GM18868 (cell line): ENCODE data around the gene WSCD1.

Experiments used
- ATAC-seq: cut with Tn5 transposase; IDR thresholded peaks from one replicate; pipeline ENCODE4 v1.9.1; 2021; ENCODE audit warnings: mild to moderate bottlenecking, moderate library complexity; ENCODE audit not compliant: unreplicated experiment

Gene WSCD1

GRCh38 chr17:6069539-6070429 lies at the start of gene WSCD1:
TSS of gene WSCD1 (plus strand) at chr17:6070379. CDS start at chr17:6080659, 10,280 bp downstream.
- no peak for ATAC-seq

- no peak for ATAC-seq
Measured at GRCh38 chr17:6021011-6021400, 49.2 kb upstream of the WSCD1 start.

- ATAC-seq = no peak
Measured at GRCh38 chr17:6021627-6022026, 48.6 kb upstream of the WSCD1 start.

GRCh38 chr17:6023036-6023831 lies 46.9 kb upstream of the WSCD1 start:
- ATAC-seq = no peak

- no peak for ATAC-seq
Measured at GRCh38 chr17:6024576-6024975, 45.6 kb upstream of the WSCD1 start.

GRCh38 chr17:6027342-6028024 lies 42.7 kb upstream of the WSCD1 start:
- ATAC-seq = no peak

GRCh38 chr17:6028294-6028693 lies 41.9 kb upstream of the WSCD1 start:
- ATAC-seq = no peak

- no peak for ATAC-seq
Measured at GRCh38 chr17:6035801-6036394, 34.3 kb upstream of the WSCD1 start.

GRCh38 chr17:6040504-6040903 lies 29.7 kb upstream of the WSCD1 start:
- no peak for ATAC-seq

GRCh38 chr17:6041246-6041645 lies 28.9 kb upstream of the WSCD1 start:
- ATAC-seq = no peak

GRCh38 chr17:6043405-6043804 lies 26.8 kb upstream of the WSCD1 start:
- no peak for ATAC-seq

- no peak for ATAC-seq
Measured at GRCh38 chr17:6044261-6044660, 25.9 kb upstream of the WSCD1 start.

GRCh38 chr17:6045621-6046357 lies 24.4 kb upstream of the WSCD1 start:
- ATAC-seq = no peak

GRCh38 chr17:6046431-6046830 lies 23.7 kb upstream of the WSCD1 start:
- ATAC-seq = no peak

GRCh38 chr17:6046931-6047330 lies 23.2 kb upstream of the WSCD1 start:
- ATAC-seq = no peak

- no peak for ATAC-seq
Measured at GRCh38 chr17:6047966-6048365, 22.2 kb upstream of the WSCD1 start.

- no peak for ATAC-seq
Measured at GRCh38 chr17:6048486-6048885, 21.7 kb upstream of the WSCD1 start.

- no peak for ATAC-seq
Measured at GRCh38 chr17:6052926-6053325, 17.3 kb upstream of the WSCD1 start.

GRCh38 chr17:6054372-6054771 lies 15.8 kb upstream of the WSCD1 start:
- ATAC-seq = no peak

- ATAC-seq = no peak
Measured at GRCh38 chr17:6056104-6056503, 14.1 kb upstream of the WSCD1 start.
